Measurements from ENCODE around the gene SNX20. TPM values are rescaled to one million over a fixed set of nuclear protein-coding genes. Genes with fewer than 3 reads are reported as not detected.

SNX20 gene
- total RNA-seq, 1 experiment from 2014 or later: not detected

DNA sequence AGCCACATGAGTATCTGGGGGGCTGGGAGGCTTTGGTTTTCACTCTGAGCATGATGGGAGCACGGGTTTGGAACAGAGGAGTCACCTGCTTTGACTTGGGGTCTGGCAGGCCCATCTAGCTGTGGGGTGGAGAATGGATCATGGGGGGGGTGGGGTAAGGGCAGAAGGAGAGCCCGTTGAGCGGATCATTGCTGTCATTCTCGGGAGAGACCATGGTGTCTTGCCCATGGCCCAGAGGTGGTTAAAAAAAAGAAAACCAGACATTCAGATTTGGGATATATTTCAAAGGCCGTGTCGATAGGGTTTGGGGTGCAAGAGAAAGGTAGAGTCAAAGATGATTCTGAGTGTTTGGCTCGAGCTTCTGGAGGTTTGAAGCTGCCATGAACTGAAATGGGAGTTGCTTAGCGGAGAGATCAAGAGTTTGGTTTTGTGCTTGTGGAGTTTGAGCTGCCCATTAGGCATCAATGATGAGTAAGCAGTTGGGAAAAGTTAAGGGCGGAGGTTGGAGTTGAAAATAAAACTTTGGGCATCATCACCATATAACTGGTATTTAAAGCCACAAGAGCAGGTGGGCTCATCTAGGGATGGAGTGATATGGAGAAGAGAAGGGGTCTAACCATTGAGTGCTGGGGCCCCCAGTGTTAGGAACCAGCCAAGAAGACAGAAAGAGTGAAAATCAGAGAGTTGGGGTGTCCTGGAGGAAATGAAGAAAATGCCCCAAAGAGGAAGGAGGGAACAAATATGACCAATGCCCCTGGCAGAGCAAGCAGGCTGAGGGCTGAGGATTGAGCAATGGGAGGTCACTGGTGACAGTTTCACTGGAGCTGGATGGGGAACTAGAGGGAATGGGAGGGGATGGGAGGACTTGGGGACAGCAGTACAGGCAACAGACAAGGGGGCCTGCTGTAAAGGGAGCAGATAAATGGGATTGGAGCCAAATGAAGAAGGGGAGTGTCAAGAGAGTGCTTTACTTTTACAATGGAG, 14.2 kb upstream of the SNX20 start:
- Histone ChIP-seq H3T11ph (ENCODE audit: low read length) (no peak overlapping the region), H3K4me1 (ENCODE audit: insufficient read depth, low read length) (no peaks in the 10 kb centered on the region), H2AFZ (ENCODE audit: low read length) (no peak overlapping the region), H3K23ac (ENCODE audit: insufficient read length, low read depth, low read length) (no peak overlapping the region), H2BK15ac (ENCODE audit: low read depth, low read length) (no peak overlapping the region), H4K5ac (ENCODE audit: insufficient read length, low read depth, low read length) (no peak overlapping the region), H2AK5ac (ENCODE audit: insufficient read length, low read length) (no peak overlapping the region), H2BK20ac (ENCODE audit: low read depth, low read length, poor library complexity, severe bottlenecking) (no peak overlapping the region), H3K9ac (ENCODE audit: extremely low read depth, insufficient read length, low read length) (no peak overlapping the region), H3K4me2 (ENCODE audit: insufficient read depth, insufficient read length, low read length) (no peak overlapping the region), H3K79me2 (ENCODE audit: insufficient read depth, low read length) (no peaks in the 10 kb centered on the region), H2BK5ac (ENCODE audit: insufficient read length, low read length) (no peak overlapping the region), H3K27ac (ENCODE audit: insufficient read length, low read depth, low read length) (no peak overlapping the region), H2BK12ac (ENCODE audit: insufficient read length, low read depth, low read length) (no peak overlapping the region), H4K20me1 (ENCODE audit: control insufficient read depth, insufficient read depth, insufficient read length) (no peaks in the 10 kb centered on the region), H3K14ac (ENCODE audit: insufficient read depth, low read length) (no peak overlapping the region), H3K18ac (ENCODE audit: insufficient read length, low read depth, low read length) (no peak overlapping the region), H3K4ac (ENCODE audit: low read depth, low read length) (no peak overlapping the region), H4K91ac (ENCODE audit: insufficient read length, low read depth, low read length) (no peak overlapping the region), H3K23me2 (ENCODE audit: insufficient read length, low read depth, low read length, poor library complexity, severe bottlenecking) (peaks cover 6% of the 10 kb centered on the region), H4K8ac (replicated peaks; ENCODE audit: insufficient read length, low read depth, low read length) (no peak overlapping the region), H2BK120ac (ENCODE audit: low read depth, low read length, poor library complexity, severe bottlenecking) (no peak overlapping the region), H3K9me3 (ENCODE audit: control insufficient read depth, low read depth, low read length) (no peaks in the 10 kb centered on the region), H3K27me3 (ENCODE audit: insufficient read depth, low read length) (peaks cover 8% of the 10 kb centered on the region; the same call in 1 of the 2 replicates), H3K79me1 (ENCODE audit: insufficient read depth, low read depth, low read length, poor library complexity, severe bottlenecking) (no peaks in the 10 kb centered on the region), H3K56ac (ENCODE audit: insufficient read length, low read depth, low read length) (no peak overlapping the region)
- TF ChIP-seq, protein P1, sequence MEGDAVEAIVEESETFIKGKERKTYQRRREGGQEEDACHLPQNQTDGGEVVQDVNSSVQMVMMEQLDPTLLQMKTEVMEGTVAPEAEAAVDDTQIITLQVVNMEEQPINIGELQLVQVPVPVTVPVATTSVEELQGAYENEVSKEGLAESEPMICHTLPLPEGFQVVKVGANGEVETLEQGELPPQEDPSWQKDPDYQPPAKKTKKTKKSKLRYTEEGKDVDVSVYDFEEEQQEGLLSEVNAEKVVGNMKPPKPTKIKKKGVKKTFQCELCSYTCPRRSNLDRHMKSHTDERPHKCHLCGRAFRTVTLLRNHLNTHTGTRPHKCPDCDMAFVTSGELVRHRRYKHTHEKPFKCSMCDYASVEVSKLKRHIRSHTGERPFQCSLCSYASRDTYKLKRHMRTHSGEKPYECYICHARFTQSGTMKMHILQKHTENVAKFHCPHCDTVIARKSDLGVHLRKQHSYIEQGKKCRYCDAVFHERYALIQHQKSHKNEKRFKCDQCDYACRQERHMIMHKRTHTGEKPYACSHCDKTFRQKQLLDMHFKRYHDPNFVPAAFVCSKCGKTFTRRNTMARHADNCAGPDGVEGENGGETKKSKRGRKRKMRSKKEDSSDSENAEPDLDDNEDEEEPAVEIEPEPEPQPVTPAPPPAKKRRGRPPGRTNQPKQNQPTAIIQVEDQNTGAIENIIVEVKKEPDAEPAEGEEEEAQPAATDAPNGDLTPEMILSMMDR (conservative IDR thresholded peaks at IDR 0.05): no peak
- Mint-ChIP-seq H3K27ac (no peak overlapping the region), H3K4me3 (no peak overlapping the region), H3K36me3 (ENCODE audit: insufficient read depth in 1 of 3, low read depth in 3 of 3) (no peaks in the 10 kb centered on the region), H3K4me1 (peaks cover 9 to 11% of the 10 kb centered on the region in 2 experiments), H3K9me3 (no peaks in the 10 kb centered on the region; a peak in 2 of 5 replicates), H3K27me3 (ENCODE audit: low read depth) (peaks cover 56% of the 10 kb centered on the region)
- no peak for DNase-seq
- no CpG with 5 or more reads among the region's 9 CpGs for WGBS (ENCODE audit: extremely low coverage, insufficient read length, low lambda C conversion rate)

Measured in H9 (cell line).